ENCODE measurements around the gene DOCK8.
"Not testable (repeated sequence)": the region's sequence is repeated elsewhere in the genome, so short reads cannot be mapped to it uniquely, and the experiment has no call there.

Gene DOCK8

GRCh38 chr9:227860-228259 is 13.2 kb downstream of the DOCK8 start:
- DNase-seq: no peak

- no peak for DNase-seq
These were observed 14.4 kb downstream of the DOCK8 start for GRCh38 chr9:228929-229695.

GRCh38 chr9:231625-232024 is 17.0 kb downstream of the DOCK8 start:
- DNase-seq: not testable (repeated sequence)

GRCh38 chr9:233708-234107 is 19.0 kb downstream of the DOCK8 start:
- not testable (repeated sequence) for DNase-seq

GRCh38 chr9:237141-237857 is 22.6 kb downstream of the DOCK8 start:
- no peak for DNase-seq

- no peak for DNase-seq
These were observed 23.2 kb downstream of the DOCK8 start for GRCh38 chr9:237858-238345.

GRCh38 chr9:242461-243080 is 27.9 kb downstream of the DOCK8 start:
- no peak for DNase-seq

- DNase-seq: no peak
These were observed 33.8 kb downstream of the DOCK8 start for GRCh38 chr9:248278-248961.

GRCh38 chr9:249025-249424 is 34.4 kb downstream of the DOCK8 start:
- DNase-seq: no peak

- DNase-seq: no peak
These were observed 35.4 kb downstream of the DOCK8 start for GRCh38 chr9:250039-250438.

- DNase-seq: no peak
These were observed 36.0 kb downstream of the DOCK8 start for GRCh38 chr9:250625-251024.

- no peak for DNase-seq
These were observed 36.7 kb downstream of the DOCK8 start for GRCh38 chr9:251398-251797.

GRCh38 chr9:253539-253938 is 38.9 kb downstream of the DOCK8 start:
- DNase-seq: no peak

- DNase-seq: no peak
These were observed 39.9 kb downstream of the DOCK8 start for GRCh38 chr9:254516-254915.

GRCh38 chr9:257957-258356 is 43.3 kb downstream of the DOCK8 start:
- DNase-seq: no peak

- DNase-seq: no peak
These were observed 45.0 kb downstream of the DOCK8 start for GRCh38 chr9:259405-260404.

- DNase-seq: no peak
These were observed 49.6 kb downstream of the DOCK8 start for GRCh38 chr9:264231-264630.

- DNase-seq: no peak
These were observed 50.7 kb downstream of the DOCK8 start for GRCh38 chr9:265209-265870.

- DNase-seq: no peak
These were observed 51.6 kb downstream of the DOCK8 start for GRCh38 chr9:266228-266627.

GRCh38 chr9:268616-269015 is 54.0 kb downstream of the DOCK8 start:
- DNase-seq: no peak

GRCh38 chr9:269081-269711 is 54.5 kb downstream of the DOCK8 start:
- no peak for DNase-seq
